ENCODE measurements around the gene SLC5A6.
A peak's percentile ranks its signal among the peaks of the same experiment; 100 is the strongest.
"Not testable (repeated sequence)": the region's sequence is repeated elsewhere in the genome, so short reads cannot be mapped to it uniquely, and the experiment has no call there.

The SLC5A6 gene

GRCh38 chr2:27211241-27211942 lies 676 bp downstream of the SLC5A6 start:
- no peak for DNase-seq (ENCODE audit: low read depth, low spot score)
- H3K4me3 ChIP-seq (ENCODE audit: low read length): peak overlapping the region; percentile 76

- no peak overlapping the region for H3K4me3 ChIP-seq (ENCODE audit: low read length)
- DNase-seq (ENCODE audit: low read depth, low spot score): no peak
Measured at GRCh38 chr2:27209621-27210401, 2.3 kb downstream of the SLC5A6 start.

GRCh38 chr2:27208486-27209050 lies 3.5 kb downstream of the SLC5A6 start:
- DNase-seq (ENCODE audit: low read depth, low spot score): no peak
- no peak overlapping the region for H3K4me3 ChIP-seq (ENCODE audit: low read length)

- DNase-seq (ENCODE audit: low read depth, low spot score): no peak
- no peak overlapping the region for H3K4me3 ChIP-seq (ENCODE audit: low read length)
Measured at GRCh38 chr2:27206346-27206745, 5.7 kb downstream of the SLC5A6 start.

- DNase-seq (ENCODE audit: low read depth, low spot score): no peak
- H3K4me3 ChIP-seq (ENCODE audit: low read length): no peak overlapping the region
Measured at GRCh38 chr2:27205206-27205605, 6.9 kb downstream of the SLC5A6 start.

GRCh38 chr2:27204566-27204965 lies 7.5 kb downstream of the SLC5A6 start:
- DNase-seq (ENCODE audit: low read depth, low spot score): no peak
- no peak overlapping the region for H3K4me3 ChIP-seq (ENCODE audit: low read length)

GRCh38 chr2:27203741-27204140 lies 8.3 kb downstream of the SLC5A6 start:
- DNase-seq (ENCODE audit: low read depth, low spot score): no peak
- H3K4me3 ChIP-seq (ENCODE audit: low read length): no peak overlapping the region

- DNase-seq (ENCODE audit: low read depth, low spot score): no peak
- H3K4me3 ChIP-seq (ENCODE audit: low read length): no peak overlapping the region
Measured at GRCh38 chr2:27202854-27203253, 9.2 kb downstream of the SLC5A6 start.

GRCh38 chr2:27201675-27202074 lies 10.4 kb downstream of the SLC5A6 start:
- no peak for DNase-seq (ENCODE audit: low read depth, low spot score)

GRCh38 chr2:27199241-27199640 lies 12.8 kb downstream of the SLC5A6 start:
- DNase-seq (ENCODE audit: low read depth, low spot score): no peak
- no peak overlapping the region for H3K4me3 ChIP-seq (ENCODE audit: low read length)

More at GRCh38 chr2:27201675-27202074, 10.4 kb downstream of the SLC5A6 start:
- no peak overlapping the region for H3K4me3 ChIP-seq (ENCODE audit: low read length)

GRCh38 chr2:27198627-27199026 lies 13.4 kb downstream of the SLC5A6 start:
- no peak overlapping the region for H3K4me3 ChIP-seq (ENCODE audit: low read length)
- no peak for DNase-seq (ENCODE audit: low read depth, low spot score)

- not testable (repeated sequence) for DNase-seq (ENCODE audit: low read depth, low spot score); H3K4me3 ChIP-seq (ENCODE audit: low read length)
Measured at GRCh38 chr2:27198068-27198467, 14.0 kb downstream of the SLC5A6 start.

- DNase-seq (ENCODE audit: low read depth, low spot score); H3K4me3 ChIP-seq (ENCODE audit: low read length): not testable (repeated sequence)
Measured at GRCh38 chr2:27195799-27196198, 16.3 kb downstream of the SLC5A6 start.

GRCh38 chr2:27194538-27195354 lies 17.3 kb downstream of the SLC5A6 start:
- no peak for DNase-seq (ENCODE audit: low read depth, low spot score)

GRCh38 chr2:27191070-27191829 lies 20.8 kb downstream of the SLC5A6 start:
- DNase-seq (ENCODE audit: low read depth, low spot score): peak; percentile 63
- no peak overlapping the region for H3K4me3 ChIP-seq (ENCODE audit: low read length)

More at GRCh38 chr2:27194538-27195354, 17.3 kb downstream of the SLC5A6 start:
- no peak overlapping the region for H3K4me3 ChIP-seq (ENCODE audit: low read length)

GRCh38 chr2:27189989-27190388 lies 22.1 kb downstream of the SLC5A6 start:
- H3K4me3 ChIP-seq (ENCODE audit: low read length): no peak overlapping the region
- no peak for DNase-seq (ENCODE audit: low read depth, low spot score)

GRCh38 chr2:27186613-27187345 lies 25.3 kb downstream of the SLC5A6 start:
- no peak for DNase-seq (ENCODE audit: low read depth, low spot score)
- H3K4me3 ChIP-seq (ENCODE audit: low read length): no peak overlapping the region

Data from Jurkat, Clone E6-1 (cell line).